A549 treated with Mapracorat at 1 μM for 4 hours (cell line): ENCODE results near the gene DCUN1D1. TPM values are rescaled to one million over a fixed set of nuclear protein-coding genes. Genes with fewer than 3 reads are reported as not detected.

Experiments used
- total RNA-seq: library from RNA; stranded (reverse); fragments of 200-300 nt; extraction: Qiagen RNA extraction; gene quantifications from 5 replicates; pipeline ENCODE4 v1.2.3, GENCODE V29; 2022

The DCUN1D1 gene
- 12.5 to 23.9 TPM (median 16.2 TPM) in 5 replicates for total RNA-seq

DNA sequence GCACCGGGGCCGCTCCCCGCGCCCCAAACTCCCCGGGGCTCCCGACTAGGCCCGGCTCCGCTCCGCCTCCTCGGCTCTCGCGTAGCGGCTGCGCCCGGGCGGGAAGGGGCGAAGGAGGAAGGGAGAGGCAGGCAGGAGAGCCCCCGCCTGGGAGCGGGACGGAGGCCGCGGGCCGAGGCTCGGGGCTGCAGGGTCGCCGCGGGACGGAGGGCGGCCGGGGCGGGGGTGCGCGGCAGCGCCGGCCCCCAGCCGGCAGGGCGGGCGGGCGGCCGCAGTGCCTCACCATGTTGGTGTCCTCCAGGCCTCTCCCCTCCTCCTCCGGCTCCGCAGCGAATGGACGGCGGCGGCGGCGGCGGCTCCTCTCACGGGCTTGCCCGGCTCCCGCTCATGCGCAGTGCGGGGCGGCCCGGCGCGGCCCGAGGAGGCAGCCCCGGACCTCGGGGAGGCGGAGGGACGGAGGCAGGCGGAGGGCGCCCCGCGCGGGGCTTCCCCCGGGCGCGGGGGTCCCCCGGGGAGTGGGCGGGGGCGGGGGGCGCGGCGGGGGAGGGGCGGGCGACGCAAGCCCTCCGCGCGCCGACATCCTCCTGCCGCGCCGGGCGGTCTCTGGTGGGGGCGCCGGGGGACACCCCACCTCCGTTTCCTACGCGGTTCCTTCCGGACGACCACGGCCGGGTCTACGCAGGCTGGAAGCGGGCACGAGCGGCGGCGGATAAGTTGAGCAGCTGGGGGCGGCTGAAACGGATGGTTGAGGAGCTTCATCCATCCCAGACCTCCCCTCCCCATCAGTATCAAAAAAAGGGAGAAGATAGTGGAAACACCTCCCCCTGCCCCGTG, at the start of gene DCUN1D1:
DCUN1D1 (minus strand) TSS at position 335 of the 834 bp plus-strand sequence; CDS start at position 286, 49 bp downstream.

Other genes with a start within 250 kb of the DCUN1D1 start
- gene ATP11B, start 187.0 kb downstream of the DCUN1D1 start, total RNA-seq: 8.0 to 12.2 TPM (median 10.7 TPM) in 5 replicates
- 7.1 to 8.5 TPM (median 8.1 TPM) in 5 replicates for gene MCCC1, start 119.0 kb upstream of the DCUN1D1 start, total RNA-seq
- gene LAMP3, start 182.2 kb upstream of the DCUN1D1 start, total RNA-seq: 0.09 to 0.23 TPM (median 0.16 TPM) in 5 replicates